Renal cortical epithelial cell (primary cell): ENCODE measurements around the gene B4GALT5. TPM values are rescaled to one million over a fixed set of nuclear protein-coding genes. Genes with fewer than 3 reads are reported as not detected.
"Not testable (repeated sequence)": the region's sequence is repeated elsewhere in the genome, so short reads cannot be mapped to it uniquely, and the experiment has no call there.

ENCODE experiments used
- DNase-seq: peaks from one replicate; pipeline ENCODE4 v3.0.0-alpha.2; 2011; ENCODE audit warnings: low read depth
- total RNA-seq: library from RNA; depleted of rRNA; stranded (reverse); fragments of >200 nt; gene quantifications from 2 replicates; pipeline ENCODE4 v1.2.3, GENCODE V29; 2014

Gene B4GALT5
- total RNA-seq, 1 donor from 2014 or later, result 59.9 TPM

GRCh38 chr20:49679634-49680033 is 34.0 kb downstream of the B4GALT5 start:
- no peak for DNase-seq

GRCh38 chr20:49677777-49678758 is 35.6 kb downstream of the B4GALT5 start:
- DNase-seq, result no peak

- DNase-seq, result peak; percentile 85
These were observed 36.9 kb downstream of the B4GALT5 start for GRCh38 chr20:49676581-49677291.

- peak; percentile 85 for DNase-seq
These were observed 38.1 kb downstream of the B4GALT5 start for GRCh38 chr20:49675368-49676151.

GRCh38 chr20:49674383-49675352 is 39.0 kb downstream of the B4GALT5 start:
- peak; percentile 96 for DNase-seq

- no peak for DNase-seq
These were observed 41.5 kb downstream of the B4GALT5 start for GRCh38 chr20:49672096-49672664.

GRCh38 chr20:49671433-49671832 is 42.2 kb downstream of the B4GALT5 start:
- DNase-seq, result no peak

- no peak for DNase-seq
These were observed 44.0 kb downstream of the B4GALT5 start for GRCh38 chr20:49669601-49670189.

GRCh38 chr20:49668878-49669195 is 44.8 kb downstream of the B4GALT5 start:
- not testable (repeated sequence) for DNase-seq

- DNase-seq, result peak; percentile 75
These were observed 45.3 kb downstream of the B4GALT5 start for GRCh38 chr20:49668181-49668877.

GRCh38 chr20:49666911-49667310 is 46.8 kb downstream of the B4GALT5 start:
- no peak for DNase-seq

- DNase-seq, result no peak
These were observed 47.9 kb downstream of the B4GALT5 start for GRCh38 chr20:49665796-49666195.

- DNase-seq, result no peak
These were observed 48.9 kb downstream of the B4GALT5 start for GRCh38 chr20:49664612-49665313.

- no peak for DNase-seq
These were observed 50.6 kb downstream of the B4GALT5 start for GRCh38 chr20:49663112-49663511.

- peak; percentile 29 for DNase-seq
These were observed 51.9 kb downstream of the B4GALT5 start for GRCh38 chr20:49661560-49662329.

GRCh38 chr20:49660912-49661311 is 52.8 kb downstream of the B4GALT5 start:
- DNase-seq, result no peak

- no peak for DNase-seq
These were observed 54.6 kb downstream of the B4GALT5 start for GRCh38 chr20:49659056-49659455.

GRCh38 chr20:49658508-49658907 is 55.2 kb downstream of the B4GALT5 start:
- no peak for DNase-seq
